A549 (cell line): ENCODE data around the gene ZNF865. TPM values are rescaled to one million over a fixed set of nuclear protein-coding genes. Genes with fewer than 3 reads are reported as not detected.

Source experiments
- ATAC-seq, 2 experiments: fragments of 200-7000 bp in 1 of 2; fragments of >200 bp in 1 of 2; cut with Nextera tagmentation in 1 of 2; cut with Tn5 transposase in 1 of 2; 3 replicates each; pipeline versions ENCODE4 v1.8.0 to v1.9.1; 2018 to 2020; ENCODE audit warnings: mild to moderate bottlenecking in 1 of 2, moderate library complexity in 1 of 2
- CTCF ChIA-PET: fragments of 300-600 bp; sonication (Branson Sonifier 250); formaldehyde crosslinking; extraction: SDS; loops from one replicate; lab custom pipeline; 2021; ENCODE audit warnings: antibody characterized with exemption, inconsistent platforms; lab: Yijun Ruan, JAX
- POLR2A ChIA-PET: fragments of 350-600 bp; formaldehyde crosslinking; extraction: SDS; loops from one replicate; lab custom pipeline; 2021; ENCODE audit warnings: antibody characterized with exemption, inconsistent platforms; lab: Yijun Ruan, JAX
- DNase-seq, 2 experiments: peaks; one replicate each; pipeline versions ENCODE4 v3.0.0 to v3.0.0-alpha.2; 2011 to 2016; ENCODE audit warnings: low read depth in 1 of 2, low spot score in 1 of 2
- FAIRE-seq: peaks from 2 replicates; lab custom pipeline; 2011; peaks lifted over from hg19 to GRCh38; lab: Jason Lieb, UNC
- H3K27ac ChIP-seq, 2 experiments: fragments of >200 bp; sonication (Bioruptor Twin); formaldehyde crosslinking; 3 replicates each; pipeline ENCODE4 v1.5.1; 2016 to 2017
- H3K4me1 ChIP-seq: fragments of >200 bp; sonication (Bioruptor Twin); formaldehyde crosslinking; 3 replicates; pipeline ENCODE4 v1.6.1; 2016
- H3K4me2 ChIP-seq: fragments of >200 bp; sonication (Bioruptor Twin); formaldehyde crosslinking; 3 replicates; pipeline ENCODE4 v1.6.1; 2016
- H3K4me3 ChIP-seq: fragments of >200 bp; sonication (Bioruptor Twin); formaldehyde crosslinking; 3 replicates; pipeline ENCODE4 v1.5.1; 2016
- H3K9me3 ChIP-seq: fragments of >200 bp; sonication (Bioruptor Twin); formaldehyde crosslinking; 3 replicates; pipeline ENCODE4 v1.6.1; 2016
- CBX2 ChIP-seq: fragments of 200-600 bp; sonication (generic); IDR thresholded peaks from 2 replicates; pipeline ENCODE4 v1.6.1; 2016; ENCODE audit warnings: low read depth, mild to moderate bottlenecking, borderline replicate concordance
- E2F6 ChIP-seq: IDR thresholded peaks from 2 replicates; pipeline ENCODE4 v1.6.1; 2012; ENCODE audit warnings: low read depth, borderline replicate concordance
- EP300 ChIP-seq, 2 experiments: fragments of >200 bp; sonication (Bioruptor Twin); formaldehyde crosslinking; IDR thresholded peaks; 2 replicates in 1 of 2; 3 replicates in 1 of 2; pipeline ENCODE4 v1.6.1; 2016 to 2017
- HES2 ChIP-seq: fragments of >200 bp; sonication (Bioruptor Twin); formaldehyde crosslinking; IDR thresholded peaks from 2 replicates; pipeline ENCODE4 v1.6.1; 2016
- HOXA7 ChIP-seq: fragments of 250-450 bp; sonication (Bioruptor Pico); IDR thresholded peaks from 2 replicates; pipeline ENCODE4 v1.5.0; 2020; ENCODE audit warnings: mild to moderate bottlenecking, moderate library complexity
- HOXB13 ChIP-seq: fragments of 250-450 bp; sonication (Bioruptor Pico); IDR thresholded peaks from 2 replicates; pipeline ENCODE4 v1.5.0; 2020; ENCODE audit warnings: low read depth, mild to moderate bottlenecking, moderate library complexity
- JUN ChIP-seq, 2 experiments: fragments of >200 bp; sonication (Bioruptor Twin); formaldehyde crosslinking; IDR thresholded peaks; 2 replicates in 1 of 2; 3 replicates in 1 of 2; pipeline ENCODE4 v1.6.1; 2016 to 2017
- MAZ ChIP-seq: fragments of 150-350 bp; IDR thresholded peaks from 2 replicates; pipeline ENCODE4 v1.6.1; 2014; ENCODE audit warnings: antibody characterized with exemption, low read depth, low read length, borderline replicate concordance
- POLR2AphosphoS2 ChIP-seq: conservative IDR thresholded peaks from 2 replicates; pipeline ENCODE4 v1.6.1; 2012; ENCODE audit warnings: low read length, improper control_type of control experiment, inconsistent platforms
- RARB ChIP-seq: fragments of 250-450 bp; sonication (Bioruptor Pico); IDR thresholded peaks from 2 replicates; pipeline ENCODE4 v1.8.0; 2021; ENCODE audit warnings: mild to moderate bottlenecking, moderate library complexity
- REST ChIP-seq: fragments of 200-600 bp; sonication (generic); IDR thresholded peaks from 2 replicates; pipeline ENCODE4 v1.6.1; 2016; ENCODE audit warnings: antibody characterized with exemption, mild to moderate bottlenecking, moderate library complexity
- TP53 ChIP-seq: fragments of 250-450 bp; sonication (Bioruptor Pico); IDR thresholded peaks from 2 replicates; pipeline ENCODE4 v1.5.0; 2021; ENCODE audit warnings: mild to moderate bottlenecking, moderate library complexity
- ZC3H11A ChIP-seq: fragments of 450-650 bp; IDR thresholded peaks from 2 replicates; pipeline ENCODE4 v1.6.1; 2014; ENCODE audit warnings: antibody characterized with exemption, mild to moderate bottlenecking
- ZNF302 ChIP-seq: fragments of 250-450 bp; sonication (Bioruptor Pico); IDR thresholded peaks from 2 replicates; pipeline ENCODE4 v1.9.0; 2021; ENCODE audit warnings: inconsistent platforms, mild to moderate bottlenecking, moderate library complexity
- ZSCAN20 ChIP-seq: fragments of 250-450 bp; sonication (Bioruptor Pico); IDR thresholded peaks from 2 replicates; pipeline ENCODE4 v1.8.0; 2022; ENCODE audit warnings: mild to moderate bottlenecking, moderate library complexity
- WGBS: methylation state at CpG from one replicate; pipeline ENCODE4 v1.1.6; 2017; ENCODE audit errors: missing lambda C conversion rate; 5-methylcytosine and 5-hydroxymethylcytosine counted together
- polyA plus RNA-seq, 4 experiments: library from polyadenylated mRNA; depleted of rRNA in 3 of 4; stranded (reverse); fragments of >200 nt; fragmentation: RNase III in 1 of 4; extraction: RNeasy Plus Mini Kit Qiagen cat#74134 plus additional on column Dnase treatment in 1 of 4; gene quantifications; 2 replicates in 3 of 4; 3 replicates in 1 of 4; pipeline ENCODE4 v1.2.3, GENCODE V29; 2011 to 2017

ZNF865 gene
- polyA plus RNA-seq, 2 of the 4 experiments (the other 2 are of a cell fraction): 2.1 to 7.9 TPM

GRCh38 chr19:55602104-55603001 is 3.1 kb upstream of the ZNF865 start (continued):
- TF ChIP-seq ZSCAN20 (CRISPR knock-in tag) (no peak), POLR2AphosphoS2 (no peak), MAZ (no peak)

GRCh38 chr19:55603115-55603514 is 2.3 kb upstream of the ZNF865 start:
- no peak for ATAC-seq
- CTCF ChIA-PET: interaction anchor here (1.2 to 16.7 kb wide), 2 partner anchors 93 to 442 kb away, joined by 3 to 348 read pairs; no protein-coding TSS in a partner anchor

More at GRCh38 chr19:55603115-55603514, 2.3 kb upstream of the ZNF865 start:
- DNase-seq (no peak), FAIRE-seq (no peak)
- Histone ChIP-seq H3K9me3 (no peaks in the 10 kb centered on the region), H3K27ac (0 out of 6 replicates have a peak overlapping the region, but pooled peaks of 1 of the 2 experiments have one; percentile 95)
- POLR2A ChIA-PET: no interaction called here
- no peak for TF ChIP-seq HOXB13 (CRISPR knock-in tag)
- TF ChIP-seq HES2: no peak
- TF ChIP-seq JUN (IDR thresholded peaks at IDR 0.05): no peak
- no peak for TF ChIP-seq RARB (CRISPR knock-in tag)
- no peak for TF ChIP-seq REST
- no peak for TF ChIP-seq ZSCAN20 (CRISPR knock-in tag)
- no peak for TF ChIP-seq POLR2AphosphoS2
- no peak for TF ChIP-seq EP300 (IDR thresholded peaks at IDR 0.05)
- no peak for TF ChIP-seq ZNF302
- TF ChIP-seq ZC3H11A: no peak
- no peak for TF ChIP-seq HOXA7
- TF ChIP-seq TP53 (CRISPR knock-in tag): no peak
- TF ChIP-seq CBX2: no peak
- TF ChIP-seq E2F6: no peak
- TF ChIP-seq, all 56 proteins: peak for 0
- Histone ChIP-seq H3K4me3 (no peak overlapping the region), H3K4me1 (peaks cover 28% of the 10 kb centered on the region), H3K4me2 (no peak overlapping the region)
- WGBS: 95% methylated on average over 21 of the region's 21 CpGs
